Amygdala (tissue), 56 donors: ENCODE results near the gene BRSK1.

Experiments used
- DNase-seq, 56 donors: peaks; one replicate each; lab custom pipeline; 2025; lab: John Stamatoyannopoulos, UW

Gene BRSK1

GRCh38 chr19:55346725-55347441 lies 63.1 kb downstream of the BRSK1 start:
- DNase-seq: no peak

GRCh38 chr19:55347442-55348009 lies 63.7 kb downstream of the BRSK1 start:
- no peak for DNase-seq

DNA sequence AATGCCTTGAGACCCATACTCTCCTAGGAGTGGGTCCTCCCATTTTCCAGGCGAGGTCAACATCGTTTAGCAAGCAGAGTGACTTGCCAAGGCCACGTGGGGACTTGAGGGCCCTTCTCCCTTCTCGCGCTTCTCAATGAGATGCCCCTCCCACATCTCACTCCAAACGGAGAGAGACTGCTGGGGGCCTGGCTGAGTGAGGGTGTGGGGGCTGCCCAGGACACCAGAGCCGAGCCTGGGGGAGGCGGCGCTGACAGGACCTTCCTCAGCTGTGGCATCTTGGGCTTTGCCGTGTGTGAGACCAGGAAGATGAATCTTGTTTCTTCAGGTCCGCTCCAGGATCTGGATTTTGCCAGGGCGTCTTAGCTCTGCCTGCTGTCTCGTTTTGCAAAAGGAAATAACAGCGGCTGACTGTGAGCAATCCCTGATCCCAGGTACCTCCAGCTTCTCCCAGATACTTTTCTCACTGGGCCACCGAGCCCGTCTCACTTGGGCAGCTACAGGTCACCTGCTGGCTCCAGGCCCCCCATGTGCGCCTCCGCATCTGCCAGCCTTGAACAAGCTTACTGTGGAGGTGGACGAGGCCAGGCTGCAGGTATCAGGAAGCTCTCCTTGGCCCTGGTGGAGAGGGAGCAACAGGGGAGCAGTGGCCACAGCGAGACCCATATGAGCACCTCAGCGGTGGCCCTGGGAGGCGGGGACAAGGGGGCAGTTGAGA lies 64.7 kb downstream of the BRSK1 start:
- DNase-seq: peak in 1 of 56 donors; percentile 2

GRCh38 chr19:55350620-55351315 lies 67.0 kb downstream of the BRSK1 start:
- no peak for DNase-seq

DNA sequence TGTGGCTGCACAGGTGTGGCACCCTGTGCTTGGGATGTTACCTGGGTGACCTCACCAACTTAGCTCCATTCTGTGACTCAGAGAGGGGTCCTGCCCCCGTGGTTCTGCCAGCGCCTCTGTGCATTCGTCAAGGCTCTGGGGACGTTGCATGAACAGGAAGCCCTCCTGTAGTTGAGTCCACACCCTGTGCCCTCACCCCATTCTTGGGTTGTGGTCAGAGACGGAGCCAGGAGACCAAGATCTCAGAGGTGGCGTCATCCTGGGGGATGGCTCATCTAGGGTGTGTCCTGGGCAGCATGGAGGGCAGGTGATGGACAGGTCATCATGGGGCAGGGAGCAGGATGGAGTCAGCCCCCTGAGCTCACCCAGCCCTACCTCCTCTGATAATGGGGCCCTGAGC lies 68.2 kb downstream of the BRSK1 start:
- no peak for DNase-seq

GRCh38 chr19:55352549-55353145 lies 68.8 kb downstream of the BRSK1 start:
- DNase-seq: no peak

GRCh38 chr19:55353356-55353802 lies 69.6 kb downstream of the BRSK1 start:
- DNase-seq: no peak

DNA sequence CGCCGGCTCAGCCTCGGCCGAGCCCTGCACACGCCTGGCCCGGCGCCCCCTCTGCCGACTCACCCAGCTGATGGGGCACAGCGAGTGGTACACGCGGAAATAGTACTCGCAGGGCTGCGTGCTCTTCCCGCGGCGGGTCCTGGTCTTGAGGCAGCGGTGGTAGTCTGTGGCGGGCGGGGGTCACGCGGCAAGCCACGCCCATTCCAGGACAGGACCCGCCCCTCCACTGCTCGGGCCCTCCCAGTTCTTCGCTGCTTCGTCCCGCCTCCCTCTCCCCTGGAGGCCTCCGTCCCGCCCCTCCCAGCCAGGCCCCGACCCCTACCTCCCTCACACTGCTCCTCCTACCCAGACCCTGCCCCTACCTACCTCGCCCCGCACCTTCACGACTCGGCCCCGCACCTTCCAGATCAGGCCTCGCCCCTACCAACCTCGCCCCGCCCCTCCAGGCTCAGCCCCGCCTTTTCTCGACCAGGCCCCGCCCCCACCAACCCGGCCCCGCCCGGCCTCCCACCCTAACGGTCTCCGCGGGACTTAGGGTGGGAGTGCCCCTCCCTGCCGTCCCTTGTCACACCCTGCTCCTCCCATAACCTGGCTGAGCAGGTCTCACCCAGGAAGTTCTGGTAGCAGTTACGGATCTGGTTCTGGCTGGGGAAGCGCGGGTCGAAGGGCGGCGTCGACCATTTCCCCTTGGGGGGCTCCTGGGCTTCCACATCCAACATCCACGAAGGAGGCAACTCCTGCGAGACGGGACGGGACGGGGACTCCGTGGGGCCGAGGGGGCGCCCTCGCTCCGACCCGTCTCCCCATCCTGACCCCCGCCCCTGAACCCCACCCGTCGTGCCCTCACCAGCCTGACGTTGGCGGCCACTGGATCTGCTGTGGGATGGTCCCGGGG lies 70.3 kb downstream of the BRSK1 start:
- peak in 5 of 56 donors; percentile 14 to 77 (median 17) for DNase-seq

DNA sequence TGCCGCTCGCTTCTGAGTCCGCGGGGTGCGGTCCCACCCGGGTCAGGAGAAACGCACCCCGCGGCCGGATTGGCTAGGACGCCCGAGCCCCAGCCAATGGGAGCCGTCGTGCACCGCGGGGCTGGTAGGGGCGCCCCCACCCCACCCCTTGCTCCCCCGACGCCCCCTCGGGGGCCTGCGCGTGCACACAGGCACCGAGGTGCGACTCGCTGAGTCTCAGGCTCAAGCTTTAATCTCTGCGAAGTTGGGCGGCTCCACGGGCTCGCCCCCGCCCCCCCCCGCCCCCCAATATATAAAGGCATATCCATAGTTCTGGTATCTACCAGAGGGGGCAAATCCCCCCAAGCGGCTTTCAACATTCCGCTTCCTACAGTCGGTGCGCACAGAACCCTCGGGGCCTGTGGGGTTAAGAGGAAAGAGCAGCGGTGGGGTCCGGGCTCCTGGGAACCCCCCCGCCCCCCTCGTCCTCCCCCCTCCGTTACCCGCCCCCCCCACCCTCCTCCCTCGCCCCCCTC lies 71.0 kb downstream of the BRSK1 start, which contains the start of gene COX6B2:
TSS of gene COX6B2 (minus strand) at position 22 of the 515 bp plus-strand sequence. CDS start 198 bp downstream, outside the sequence.
- no peak for DNase-seq

DNA sequence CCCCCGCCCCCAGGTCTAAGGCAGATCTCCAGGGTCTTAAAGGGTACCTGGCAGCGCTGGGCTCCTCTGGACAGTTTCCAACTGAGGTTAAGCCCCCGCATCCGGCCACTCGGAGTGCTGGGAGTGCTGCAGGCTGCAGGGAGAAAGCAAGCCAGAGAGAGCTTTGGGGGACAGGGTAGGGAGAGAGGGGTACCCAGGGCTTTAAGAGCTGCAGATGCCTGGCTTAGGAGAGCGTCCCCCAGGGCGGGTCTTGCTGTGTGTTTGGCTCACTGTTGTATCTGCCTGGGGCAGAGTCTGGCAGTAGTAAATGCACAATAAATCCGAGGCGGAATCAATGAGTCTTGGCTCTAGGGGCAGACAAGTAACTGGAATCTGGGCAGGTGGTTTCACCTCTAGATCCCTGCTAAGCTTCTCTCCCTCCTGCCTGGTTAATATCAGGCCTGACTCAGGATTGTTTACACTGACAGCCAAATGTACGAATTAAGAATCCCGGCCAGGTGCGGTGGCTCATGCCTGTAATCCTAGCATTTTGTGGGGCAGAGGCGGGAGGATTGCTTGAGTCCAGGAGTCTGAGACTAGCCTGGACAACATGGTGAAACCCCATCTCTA lies 71.5 kb downstream of the BRSK1 start:
- no peak for DNase-seq

GRCh38 chr19:55358493-55358892 lies 74.7 kb downstream of the BRSK1 start:
- DNase-seq: no peak

GRCh38 chr19:55358943-55359908 lies 75.4 kb downstream of the BRSK1 start:
- DNase-seq: peak in 5 of 56 donors; percentile 4 to 19 (median 12)

- no peak for DNase-seq
Observed at GRCh38 chr19:55360902-55361301, 77.1 kb downstream of the BRSK1 start.
